GDM1 (cell line): ENCODE measurements around the gene WNT3.

Experiments used
- DNase-seq: peaks from one replicate; lab custom pipeline; 2025; lab: John Stamatoyannopoulos, UW

Gene WNT3

GRCh38 chr17:46834846-46835245, 16.4 kb upstream of the WNT3 start:
- no peak for DNase-seq

DNA sequence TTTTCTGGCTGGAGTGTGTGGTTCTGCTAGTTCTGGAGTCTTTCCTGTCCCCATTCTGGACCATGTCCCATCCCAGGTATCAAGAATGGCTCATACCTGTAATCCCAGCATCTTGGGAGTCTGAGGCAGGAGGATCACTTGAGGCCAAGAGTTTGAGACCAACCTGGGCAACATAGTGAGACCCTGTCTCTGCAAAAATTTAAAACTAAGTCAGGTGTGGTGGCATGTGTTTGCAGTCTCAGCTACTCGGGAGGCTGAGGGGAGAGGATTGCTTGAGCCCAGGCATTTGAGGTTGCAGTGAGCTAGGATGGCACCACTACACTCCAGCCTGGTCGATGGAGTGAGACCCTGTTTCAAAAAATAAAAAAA, 15.3 kb upstream of the WNT3 start:
- DNase-seq = no peak

DNA sequence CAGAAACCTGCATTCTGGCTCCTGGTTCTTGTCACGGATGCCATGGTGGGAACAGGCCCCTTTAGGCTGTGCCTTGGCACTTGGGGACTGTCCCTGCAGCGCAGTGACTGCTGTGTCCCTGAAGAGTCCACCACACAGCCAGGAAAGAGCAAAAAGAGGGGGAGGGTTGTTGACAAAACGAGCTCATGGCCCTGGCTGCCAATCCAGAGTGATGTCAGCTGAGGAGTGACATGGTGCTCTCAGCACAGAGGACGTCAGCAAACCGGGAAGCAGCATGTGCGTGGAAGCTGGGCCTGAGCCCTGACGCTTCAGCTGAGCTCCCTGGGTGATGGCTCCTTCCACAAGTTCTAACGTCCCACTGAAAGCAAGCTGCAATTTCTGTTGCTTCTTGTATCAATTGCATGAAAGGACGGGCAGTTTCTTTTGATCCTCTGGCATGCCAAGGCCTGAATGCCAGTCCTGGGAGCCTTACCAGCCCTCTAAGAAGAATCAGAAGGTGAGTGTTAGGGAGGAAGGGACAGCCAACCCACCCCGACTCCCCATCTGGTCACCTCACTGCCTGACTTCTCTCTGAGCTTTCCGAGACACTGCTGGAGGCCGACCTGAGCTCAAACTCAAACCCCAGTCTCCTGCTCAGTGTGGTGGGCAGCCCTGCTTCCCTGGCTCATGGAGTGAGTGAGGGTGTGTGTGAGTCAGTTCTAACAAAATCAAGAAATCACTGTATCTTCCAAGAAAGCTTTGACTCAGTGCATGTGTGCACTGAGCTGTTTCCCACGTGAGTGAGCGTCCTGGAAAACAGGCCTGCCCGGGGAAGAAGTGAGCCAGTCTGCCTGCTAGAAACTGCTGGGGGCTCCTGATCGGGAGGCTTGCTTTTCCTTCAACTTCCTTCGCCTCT, 14.7 kb upstream of the WNT3 start:
- DNase-seq = no peak

GRCh38 chr17:46832331-46832821, 13.9 kb upstream of the WNT3 start:
- DNase-seq = no peak

DNA sequence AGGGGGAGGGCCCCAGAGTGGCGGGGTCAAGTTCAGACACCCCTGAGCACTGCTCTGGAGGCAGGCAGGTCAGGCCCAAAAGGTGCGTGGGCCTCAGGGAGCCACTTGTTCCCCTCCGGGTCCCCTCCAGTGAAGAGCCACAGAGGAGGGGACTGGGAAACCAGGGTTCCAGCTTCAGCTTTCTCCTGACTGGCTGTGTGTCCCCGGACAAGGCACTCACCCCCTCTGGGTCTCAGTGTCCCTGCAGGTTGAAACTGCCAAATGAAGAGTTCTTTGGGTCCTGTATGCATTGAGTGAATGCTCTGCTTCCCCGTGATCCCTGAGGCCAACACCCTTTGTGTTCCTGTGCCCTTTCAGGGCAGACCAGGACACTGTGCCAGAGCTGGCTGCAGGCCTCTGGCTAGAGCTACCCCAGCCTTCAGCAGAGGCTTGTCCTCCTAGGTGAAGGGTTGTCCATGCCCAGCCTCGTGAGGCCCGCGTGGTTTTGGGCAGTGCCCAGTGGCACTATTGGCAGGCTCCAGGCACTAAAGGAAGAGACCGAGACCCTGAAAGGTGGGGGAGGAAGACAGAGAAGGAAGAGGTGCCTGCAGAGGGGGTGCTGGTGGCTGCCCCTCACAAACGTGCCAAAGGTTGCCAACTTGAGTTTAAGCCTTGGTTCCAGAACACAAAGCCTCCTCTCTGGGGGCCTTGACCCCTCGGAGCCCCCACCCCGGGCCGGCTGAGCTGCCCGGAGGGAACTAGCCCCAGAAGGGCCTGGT, 13.3 kb upstream of the WNT3 start:
- no peak for DNase-seq

- no peak for DNase-seq
These were observed 8.8 kb upstream of the WNT3 start for GRCh38 chr17:46827274-46827673.

DNA sequence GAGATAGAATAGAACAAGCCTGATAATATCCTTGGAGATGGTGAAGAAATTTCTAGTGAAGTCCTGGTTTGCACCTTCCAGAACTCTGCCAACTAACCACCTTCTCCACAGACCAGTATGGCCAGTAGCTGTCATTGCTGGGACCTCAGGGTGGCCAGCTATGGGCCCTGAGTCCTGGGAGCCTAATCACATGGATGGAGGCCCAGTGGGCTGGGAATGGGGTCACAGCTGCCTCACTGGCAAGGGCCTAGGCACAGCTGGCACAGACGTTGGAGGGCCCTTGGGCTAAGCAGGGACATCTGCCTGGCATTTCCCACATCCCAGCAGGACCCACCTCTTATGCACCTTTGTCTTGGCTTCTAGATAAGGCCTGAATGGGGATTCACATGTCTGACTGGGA, 7.6 kb upstream of the WNT3 start:
- no peak for DNase-seq

GRCh38 chr17:46823657-46824056, 5.2 kb upstream of the WNT3 start:
- DNase-seq = no peak

GRCh38 chr17:46822388-46822921, 4.0 kb upstream of the WNT3 start:
- DNase-seq = peak; percentile 36

GRCh38 chr17:46821482-46822387, 3.2 kb upstream of the WNT3 start:
- no peak for DNase-seq

GRCh38 chr17:46820592-46821450, 2.3 kb upstream of the WNT3 start:
- no peak for DNase-seq

- no peak for DNase-seq
These were observed 1.4 kb upstream of the WNT3 start for GRCh38 chr17:46819906-46820351.

DNA sequence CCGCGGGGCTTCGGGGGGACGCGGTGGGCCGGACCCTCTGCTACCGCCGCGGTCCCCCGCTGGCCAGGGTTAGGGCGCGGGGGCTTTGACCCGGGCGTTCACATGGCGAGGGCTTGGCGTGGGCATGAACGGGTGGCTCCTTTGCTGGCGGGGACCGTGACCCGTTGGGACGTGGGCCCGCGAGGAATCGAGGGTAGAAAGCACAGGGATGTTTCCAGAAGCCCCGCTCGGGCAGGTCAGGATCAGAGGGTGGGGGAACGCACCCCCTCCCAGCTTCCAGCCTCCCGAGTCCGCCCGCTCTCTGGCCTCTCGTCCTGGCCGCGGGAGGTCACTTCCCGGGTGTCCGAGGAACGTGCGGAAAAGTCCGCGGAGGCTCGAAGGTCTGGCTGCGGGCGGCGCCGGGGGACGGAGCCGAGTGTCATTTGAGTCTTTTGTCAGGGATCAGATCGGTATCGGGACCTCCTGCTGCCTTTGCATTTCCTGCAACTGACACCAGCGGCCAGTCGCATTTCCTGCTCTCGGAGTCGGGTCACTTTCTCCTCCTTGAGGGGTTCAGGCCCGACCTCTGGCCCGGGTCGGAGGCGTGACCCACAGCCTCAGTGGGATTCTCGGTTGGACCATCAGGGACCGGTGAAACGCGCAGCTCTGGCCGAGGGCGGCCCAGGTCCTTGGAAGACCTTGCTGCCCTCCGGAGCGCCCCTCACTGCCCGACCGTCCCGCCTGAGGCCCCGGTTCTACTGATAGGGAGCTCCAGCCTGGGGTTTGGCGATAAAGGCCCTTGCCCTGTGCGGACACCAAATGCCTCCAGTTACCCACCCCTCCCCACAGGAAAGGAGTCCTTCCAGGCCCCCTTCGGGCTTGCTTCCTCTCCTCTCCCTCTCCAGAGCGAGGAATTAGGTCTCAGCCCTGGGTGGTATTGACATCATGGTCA, 702 bp upstream of the WNT3 start:
- DNase-seq = no peak

DNA sequence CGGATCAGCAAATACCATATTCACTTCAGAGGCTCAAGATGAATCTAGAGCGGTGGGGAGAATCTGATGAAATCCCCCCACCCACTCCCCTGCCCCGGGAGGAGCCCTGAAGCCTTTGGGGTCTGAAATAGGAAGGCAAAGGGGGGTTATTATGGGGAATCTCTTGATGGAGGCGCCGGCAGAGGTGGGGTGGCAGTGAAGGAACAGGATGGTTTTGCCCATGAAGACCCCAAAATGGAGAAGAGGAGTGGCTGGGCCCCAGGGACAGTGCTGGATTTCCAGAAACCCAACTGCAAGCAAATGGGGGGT, 637 bp downstream of the WNT3 start:
- no peak for DNase-seq

GRCh38 chr17:46817151-46817900, 1.2 kb downstream of the WNT3 start:
- no peak for DNase-seq

DNA sequence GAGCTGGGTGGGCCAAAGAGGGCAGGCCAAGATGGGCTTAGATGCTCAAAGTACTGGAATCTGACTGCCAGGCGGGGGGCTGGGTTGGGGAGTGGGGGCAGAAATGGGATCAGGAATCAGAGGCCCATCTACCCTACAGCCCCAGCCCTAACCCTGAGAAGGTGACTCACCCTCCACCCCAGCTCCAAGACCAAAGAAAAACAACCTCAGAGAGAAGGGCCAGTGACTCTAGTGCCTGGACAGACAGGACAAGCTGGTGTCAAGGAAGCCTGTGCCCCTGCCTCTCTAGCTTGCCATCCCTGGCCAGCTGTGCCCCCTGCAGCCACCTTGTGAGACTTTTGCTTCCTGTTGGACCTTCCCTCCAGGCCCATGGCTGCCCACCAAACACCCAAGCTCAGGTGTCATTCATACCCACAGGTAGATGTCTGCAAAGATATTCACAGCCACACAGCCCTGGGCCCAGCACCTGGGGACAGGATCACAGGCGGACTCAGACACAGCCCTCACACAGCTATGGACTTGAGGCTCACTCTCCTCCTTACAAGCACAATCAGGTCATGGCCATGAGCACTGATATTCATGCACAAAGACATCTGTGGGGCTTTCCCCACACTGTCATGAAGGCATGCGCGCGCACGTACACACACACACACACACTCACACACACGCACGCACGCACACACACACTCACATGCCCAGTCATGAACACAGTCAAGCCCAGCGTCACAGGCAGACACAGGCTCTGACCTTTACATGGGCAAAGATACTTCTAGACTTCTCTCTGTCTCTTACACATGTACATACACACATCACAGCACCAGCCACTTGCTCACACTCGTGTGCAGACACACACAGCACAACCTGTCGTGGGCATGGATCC, 2.8 kb downstream of the WNT3 start:
- DNase-seq = no peak

DNA sequence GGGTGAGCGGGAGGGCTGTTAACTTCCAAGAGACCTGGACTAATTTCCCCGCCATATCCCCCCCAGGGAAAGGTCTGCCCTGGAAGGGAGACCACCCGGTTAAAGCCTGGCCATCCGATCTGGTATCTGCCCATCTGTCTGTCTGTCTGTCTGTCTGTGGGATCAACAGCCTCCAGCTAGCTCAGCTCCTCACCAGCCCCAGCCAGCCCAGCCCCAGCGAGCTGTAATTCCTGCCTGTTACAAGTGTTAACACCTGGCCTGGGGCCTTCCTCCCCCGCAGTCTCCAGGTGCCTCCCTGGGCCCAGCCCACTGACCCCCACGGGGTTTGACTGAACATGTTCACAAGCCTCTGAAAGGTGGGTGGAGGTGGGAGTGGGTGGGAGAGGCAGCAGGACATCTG, 4.0 kb downstream of the WNT3 start:
- no peak for DNase-seq

GRCh38 chr17:46813920-46814319, 4.6 kb downstream of the WNT3 start:
- no peak for DNase-seq
